ENCODE data around the gene ELMO1. TPM values are rescaled to one million over a fixed set of nuclear protein-coding genes. Genes with fewer than 3 reads are reported as not detected.

ELMO1 gene
- polyA plus RNA-seq, 1 experiment = not detected

DNA sequence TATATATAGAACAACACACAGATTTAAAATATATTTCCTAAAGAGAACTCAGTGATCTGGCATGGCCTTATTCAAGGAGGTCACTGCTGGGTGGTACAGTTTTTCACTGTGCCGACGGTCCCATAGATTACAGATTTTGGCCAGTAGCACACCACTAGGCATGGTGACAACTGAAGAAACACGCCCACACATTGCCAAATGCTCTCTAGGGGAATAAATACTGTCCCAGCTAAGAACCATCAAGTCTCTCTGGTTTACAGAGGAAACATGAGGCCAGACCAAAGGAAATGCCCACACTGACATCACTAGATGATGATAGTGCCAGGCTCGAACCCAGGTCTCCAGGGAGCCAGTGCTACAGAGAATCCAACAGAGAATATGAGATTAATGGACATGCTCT is 316.8 kb downstream of the ELMO1 start:
- no peak for TF ChIP-seq CTCF (IDR thresholded peaks at IDR 0.05; ENCODE audit: insufficient read depth, low read depth, low read length)
- no peak for DNase-seq (ENCODE audit: low read depth)
- POLR2A ChIA-PET = no interaction called here
- Histone ChIP-seq H3K27me3 (ENCODE audit: control insufficient read depth, insufficient read depth, low read length) (no peaks in the 10 kb centered on the region), H3K36me3 (ENCODE audit: control insufficient read depth, insufficient read depth, low read length) (no peaks in the 10 kb centered on the region), H3K4me3 (ENCODE audit: low read depth, low read length) (no peak overlapping the region)
- CTCF ChIA-PET = no interaction called here

- Histone ChIP-seq H3K36me3 (ENCODE audit: control insufficient read depth, insufficient read depth, low read length) (no peaks in the 10 kb centered on the region), H3K4me3 (ENCODE audit: low read depth, low read length) (no peak overlapping the region), H3K27me3 (ENCODE audit: control insufficient read depth, insufficient read depth, low read length) (no peaks in the 10 kb centered on the region)
- DNase-seq (ENCODE audit: low read depth) = no peak
- CTCF ChIA-PET = no interaction called here
- TF ChIP-seq CTCF (IDR thresholded peaks at IDR 0.05; ENCODE audit: insufficient read depth, low read depth, low read length) = no peak
- POLR2A ChIA-PET = no interaction called here
Measured at GRCh38 chr7:37129035-37129425, 319.6 kb downstream of the ELMO1 start.

GRCh38 chr7:37128327-37129034 is 320.2 kb downstream of the ELMO1 start:
- no peak for TF ChIP-seq CTCF (IDR thresholded peaks at IDR 0.05; ENCODE audit: insufficient read depth, low read depth, low read length)
- Histone ChIP-seq H3K4me3 (ENCODE audit: low read depth, low read length) (no peak overlapping the region), H3K36me3 (ENCODE audit: control insufficient read depth, insufficient read depth, low read length) (no peaks in the 10 kb centered on the region), H3K27me3 (ENCODE audit: control insufficient read depth, insufficient read depth, low read length) (no peaks in the 10 kb centered on the region)
- DNase-seq (ENCODE audit: low read depth) = no peak
- ChIA-PET CTCF (no interaction called here), POLR2A (no interaction called here)

GRCh38 chr7:37119296-37119860 is 329.3 kb downstream of the ELMO1 start:
- TF ChIP-seq CTCF (IDR thresholded peaks at IDR 0.05; ENCODE audit: insufficient read depth, low read depth, low read length) = no peak
- no peak for DNase-seq (ENCODE audit: low read depth)
- H3K4me3 ChIP-seq (ENCODE audit: low read depth, low read length) = no peak overlapping the region
- POLR2A ChIA-PET = no interaction called here
- no peaks in the 10 kb centered on the region for H3K36me3 ChIP-seq (ENCODE audit: control insufficient read depth, insufficient read depth, low read length)
- H3K27me3 ChIP-seq (ENCODE audit: control insufficient read depth, insufficient read depth, low read length) = no peaks in the 10 kb centered on the region
- CTCF ChIA-PET = no interaction called here

GRCh38 chr7:37118004-37118403 is 330.7 kb downstream of the ELMO1 start:
- no peak for TF ChIP-seq CTCF (IDR thresholded peaks at IDR 0.05; ENCODE audit: insufficient read depth, low read depth, low read length)
- Histone ChIP-seq H3K27me3 (ENCODE audit: control insufficient read depth, insufficient read depth, low read length) (no peaks in the 10 kb centered on the region), H3K4me3 (ENCODE audit: low read depth, low read length) (no peak overlapping the region), H3K36me3 (ENCODE audit: control insufficient read depth, insufficient read depth, low read length) (no peaks in the 10 kb centered on the region)
- DNase-seq (ENCODE audit: low read depth) = no peak
- ChIA-PET CTCF (no interaction called here), POLR2A (no interaction called here)

All from BJ (cell line).